Adipocyte (in vitro differentiated cells): Measurements from ENCODE around the gene MTCH2.

Experiments
- DNase-seq: peaks from one replicate; pipeline ENCODE4 v3.0.0-alpha.2; 2015; ENCODE audit warnings: low read depth
- H3K27me3 ChIP-seq: replicated peaks from 2 replicates; pipeline ENCODE4 v1.7.0; 2013; ENCODE audit warnings: mild to moderate bottlenecking, low read length, moderate library complexity; ENCODE audit not compliant: control insufficient read depth, insufficient read depth
- H3K36me3 ChIP-seq: 2 replicates; pipeline ENCODE4 v1.7.0; 2013; ENCODE audit warnings: low read length, mild to moderate bottlenecking, moderate library complexity; ENCODE audit not compliant: control insufficient read depth, insufficient read depth, severe bottlenecking
- H3K4me1 ChIP-seq: 2 replicates; pipeline ENCODE4 v1.7.0; 2013; ENCODE audit warnings: mild to moderate bottlenecking, low read length, moderate library complexity; ENCODE audit not compliant: control insufficient read depth, insufficient read depth
- H3K4me3 ChIP-seq: 2 replicates; pipeline ENCODE4 v1.7.0; 2013; ENCODE audit warnings: mild to moderate bottlenecking, low read length, moderate library complexity
- H3K9ac ChIP-seq: 2 replicates; pipeline ENCODE4 v1.7.0; 2013; ENCODE audit warnings: mild to moderate bottlenecking, low read length, moderate library complexity
- H3K9me3 ChIP-seq: 2 replicates; pipeline ENCODE4 v1.7.0; 2013; ENCODE audit warnings: mild to moderate bottlenecking, low read length, moderate library complexity; ENCODE audit not compliant: control insufficient read depth

MTCH2 gene

DNA sequence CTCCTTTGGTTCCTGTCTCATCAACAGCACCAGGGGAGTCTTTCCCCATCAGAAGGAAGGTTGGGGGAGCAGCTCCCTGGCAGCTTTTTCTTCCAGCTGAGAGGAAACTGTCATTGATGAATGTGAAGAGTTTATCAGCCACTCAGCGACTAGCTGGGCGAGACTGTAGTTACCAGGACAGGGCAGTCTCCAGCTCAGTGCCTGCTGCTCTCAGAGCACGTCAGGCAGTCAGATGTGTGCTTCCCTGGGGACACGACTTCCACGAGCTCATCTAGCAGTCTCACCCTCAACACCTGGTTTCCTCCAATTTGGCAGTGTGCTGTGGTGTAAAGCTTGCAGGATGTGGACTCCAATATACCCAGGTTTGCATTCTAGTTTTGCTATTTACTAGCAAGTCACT is 35.6 kb downstream of the MTCH2 start:
- Histone ChIP-seq H3K27me3 (no peaks in the 10 kb centered on the region), H3K4me1 (peaks cover 28% of the 10 kb centered on the region), H3K36me3 (peaks cover 13% of the 10 kb centered on the region), H3K9ac (peak overlapping the region; percentile 17), H3K9me3 (no peaks in the 10 kb centered on the region), H3K4me3 (no peak overlapping the region)
- no peak for DNase-seq

DNA sequence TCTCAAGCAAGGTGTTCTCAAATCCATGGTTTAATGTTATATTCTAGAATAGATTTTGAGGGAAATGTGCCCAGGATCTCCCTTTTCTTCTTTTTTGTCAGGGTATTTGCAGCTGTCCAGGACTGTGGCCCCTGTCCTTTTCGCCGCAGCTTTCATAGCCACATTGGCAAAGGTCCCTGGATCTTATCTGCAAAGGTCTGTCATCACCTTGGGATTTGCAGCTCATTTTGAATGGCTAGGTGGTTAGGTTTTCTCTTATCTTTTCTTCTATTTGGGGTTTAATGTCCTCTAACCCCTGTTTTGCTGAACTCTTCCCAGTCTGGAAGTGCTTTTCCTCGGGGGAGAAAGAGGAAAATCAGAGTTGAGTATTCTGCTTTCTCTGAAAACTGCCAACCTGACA is 36.4 kb downstream of the MTCH2 start:
- no peak overlapping the region for H3K4me3 ChIP-seq
- H3K36me3 ChIP-seq = peaks cover 5% of the 10 kb centered on the region
- DNase-seq = no peak
- no peak overlapping the region for H3K9ac ChIP-seq
- H3K4me1 ChIP-seq = peaks cover 24% of the 10 kb centered on the region
- no peaks in the 10 kb centered on the region for H3K27me3 ChIP-seq
- no peaks in the 10 kb centered on the region for H3K9me3 ChIP-seq

DNA sequence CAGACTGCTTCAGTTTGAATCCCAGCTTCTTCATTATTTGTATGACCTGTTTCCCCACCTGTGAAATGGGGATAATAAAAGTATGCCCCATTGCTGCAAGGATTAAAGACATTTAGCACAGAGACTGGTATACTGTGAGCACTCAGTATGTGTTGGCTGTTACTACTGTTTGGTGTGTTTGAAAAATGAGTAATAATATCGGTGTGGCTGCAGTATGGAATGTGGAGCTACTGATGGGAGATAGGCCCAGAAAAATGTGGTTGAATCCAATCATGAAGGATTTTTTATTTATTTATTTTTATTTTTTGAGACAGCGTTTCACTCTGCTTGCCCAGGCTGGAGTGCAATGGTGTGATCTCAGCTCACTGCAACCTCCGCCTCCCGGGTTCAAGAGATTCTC is 39.1 kb downstream of the MTCH2 start:
- H3K4me1 ChIP-seq = peaks cover 23% of the 10 kb centered on the region
- no peaks in the 10 kb centered on the region for H3K9me3 ChIP-seq
- H3K27me3 ChIP-seq = no peaks in the 10 kb centered on the region
- DNase-seq = no peak
- H3K9ac ChIP-seq = no peak overlapping the region
- no peak overlapping the region for H3K4me3 ChIP-seq
- no peaks in the 10 kb centered on the region for H3K36me3 ChIP-seq

DNA sequence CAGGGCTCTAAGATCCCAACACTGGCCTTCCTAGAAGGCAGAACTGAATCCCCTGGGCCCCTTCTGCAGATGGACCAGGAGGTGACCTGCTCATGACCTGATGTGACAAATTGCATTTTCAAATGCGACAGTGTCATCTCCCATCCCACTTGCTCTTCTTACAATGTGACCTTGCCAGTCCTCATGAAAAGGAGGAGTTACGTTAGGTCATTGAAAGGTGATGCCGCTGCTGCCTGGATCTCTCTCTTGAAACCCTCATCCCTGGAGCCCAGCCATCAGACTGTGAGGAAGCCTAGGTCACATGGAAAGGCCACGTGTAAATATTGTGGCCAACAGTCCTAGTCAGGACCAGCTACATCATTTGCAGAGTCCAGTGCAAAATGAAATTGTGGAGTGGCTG is 42.5 kb downstream of the MTCH2 start:
- Histone ChIP-seq H3K36me3 (no peaks in the 10 kb centered on the region), H3K4me1 (peaks cover 4% of the 10 kb centered on the region)

DNA sequence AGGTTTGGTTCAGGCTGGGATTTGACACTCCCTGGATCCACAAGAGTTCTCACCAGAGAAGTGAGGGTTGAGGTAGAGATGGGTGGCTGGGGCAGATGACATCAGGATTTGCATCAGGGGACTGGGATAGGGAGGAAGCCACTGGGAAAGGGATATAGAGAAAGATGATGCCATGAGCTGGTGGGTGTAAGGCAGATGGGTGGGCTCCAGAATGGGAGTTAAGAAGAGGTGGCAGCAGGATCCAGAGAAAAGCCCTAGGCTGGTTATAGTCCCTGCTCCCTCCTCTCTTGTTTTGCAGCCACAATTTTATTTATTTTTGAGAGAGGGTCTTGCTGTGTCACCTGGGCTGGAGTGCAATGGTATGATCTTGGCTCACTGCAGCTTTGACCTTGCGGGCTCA is 46.4 kb downstream of the MTCH2 start:
- Histone ChIP-seq H3K4me3 (no peak overlapping the region), H3K4me1 (peaks cover 4% of the 10 kb centered on the region), H3K27me3 (peaks cover 35% of the 10 kb centered on the region), H3K36me3 (no peaks in the 10 kb centered on the region), H3K9me3 (no peaks in the 10 kb centered on the region), H3K9ac (no peak overlapping the region)
- no peak for DNase-seq

More for the DNA sequence above, 42.5 kb downstream of the MTCH2 start:
- Histone ChIP-seq H3K27me3 (peaks cover 8% of the 10 kb centered on the region), H3K9ac (no peak overlapping the region), H3K4me3 (no peak overlapping the region), H3K9me3 (no peaks in the 10 kb centered on the region)
- no peak for DNase-seq

DNA sequence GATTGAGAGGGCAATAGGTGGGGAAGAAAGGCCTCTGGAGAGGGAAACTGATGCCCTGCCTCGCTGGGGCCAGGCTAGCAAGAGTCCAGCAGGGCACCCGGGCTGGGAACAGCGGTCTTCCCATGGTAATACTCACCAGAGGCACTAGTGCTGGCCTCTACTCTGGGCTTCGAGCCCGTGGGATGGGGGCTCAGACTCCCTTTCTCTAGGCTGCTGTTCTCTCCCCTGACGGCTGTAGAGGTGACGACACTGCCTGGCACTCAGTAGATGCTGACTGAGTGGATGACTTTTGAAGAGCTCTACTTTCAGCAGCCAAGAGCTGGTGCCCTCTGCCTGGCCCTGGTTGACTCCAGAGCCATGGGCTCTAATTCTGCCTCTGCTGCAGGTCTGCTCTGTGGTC is 47.3 kb downstream of the MTCH2 start:
- DNase-seq = no peak
- Histone ChIP-seq H3K9ac (no peak overlapping the region), H3K4me1 (peaks cover 4% of the 10 kb centered on the region), H3K9me3 (no peaks in the 10 kb centered on the region), H3K27me3 (peaks cover 38% of the 10 kb centered on the region), H3K36me3 (no peaks in the 10 kb centered on the region), H3K4me3 (no peak overlapping the region)

DNA sequence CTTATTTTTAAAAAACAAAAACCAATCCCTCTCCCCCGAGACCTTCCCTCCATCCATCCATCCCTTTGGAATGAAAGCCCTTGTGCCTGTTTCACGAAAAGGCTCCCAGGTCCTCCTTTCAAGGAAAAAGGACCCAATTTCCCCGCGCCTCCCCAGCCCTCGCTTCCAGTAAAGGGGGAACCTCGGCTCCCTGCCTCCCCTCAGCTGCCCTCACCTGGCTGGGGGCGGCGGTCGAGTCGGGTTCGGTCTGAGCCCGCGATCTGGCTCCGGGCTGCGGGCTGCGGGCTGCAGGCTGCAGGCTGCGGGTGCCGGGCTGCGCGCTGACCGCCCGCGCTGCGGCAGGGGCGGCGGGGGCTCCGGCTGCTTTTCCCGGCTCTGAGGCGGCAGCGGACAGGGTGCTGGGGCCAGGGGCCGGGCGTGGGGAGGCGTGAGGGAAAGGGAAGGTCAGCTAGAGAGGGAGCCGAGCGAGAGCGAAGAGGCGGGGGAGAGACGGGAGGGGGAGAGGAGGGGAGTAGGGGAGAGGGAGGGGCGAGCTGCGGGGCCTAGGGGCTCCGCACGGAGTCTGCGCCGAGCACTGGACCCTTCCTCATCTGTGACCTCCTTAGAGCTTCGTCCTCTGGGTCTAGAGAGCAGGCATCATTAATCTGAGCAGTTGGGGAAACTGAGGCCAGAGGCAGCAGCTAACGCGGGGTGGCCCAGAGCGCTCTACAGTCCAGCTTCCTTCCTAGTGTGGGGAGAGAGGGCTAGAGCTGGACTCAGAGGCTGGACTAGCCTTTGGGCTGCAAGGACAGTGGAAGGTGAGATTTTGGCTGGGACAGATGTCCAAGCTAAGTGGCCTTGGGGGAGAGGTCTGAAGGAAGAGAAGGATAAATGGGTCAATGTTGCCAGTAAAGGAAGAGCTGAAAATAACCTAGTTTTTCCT is 48.2 kb downstream of the MTCH2 start, which contains the start of gene C1QTNF4:
C1QTNF4 (minus strand) TSS at position 478 of the 922 bp plus-strand sequence. CDS start 3,601 bp downstream, outside the sequence.
- Histone ChIP-seq H3K36me3 (no peaks in the 10 kb centered on the region), H3K4me3 (no peak within 1 kb of the TSS), H3K9me3 (no peaks in the 10 kb centered on the region), H3K27me3 (peaks cover 42% of the 10 kb centered on the region), H3K4me1 (no peaks in the 10 kb centered on the region), H3K9ac (no peak within 1 kb of the TSS)
- DNase-seq = peak; percentile 39

DNA sequence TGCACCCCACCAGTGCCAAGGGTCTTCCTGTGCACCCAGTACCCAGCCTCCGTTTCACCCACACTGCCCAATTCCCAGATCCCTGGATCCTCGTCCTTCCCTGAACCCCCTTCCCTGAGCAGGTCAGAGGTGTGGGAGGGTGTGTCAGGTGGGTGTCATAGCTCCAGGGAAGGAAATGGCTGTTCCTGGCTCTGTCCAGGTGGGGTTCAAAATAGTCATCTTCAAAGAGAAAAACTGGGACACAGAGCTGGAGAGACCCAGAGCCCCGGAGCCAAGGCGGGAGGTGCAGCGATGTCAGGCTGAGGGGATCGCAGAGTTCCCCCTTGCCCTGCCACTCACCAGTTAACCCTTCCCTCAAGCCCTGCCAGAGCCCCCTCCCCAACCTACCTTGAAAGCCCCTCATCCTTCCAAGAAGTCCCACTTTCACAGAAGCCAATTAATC is 48.8 kb downstream of the MTCH2 start:
- DNase-seq = no peak
- Histone ChIP-seq H3K4me3 (no peak overlapping the region), H3K27me3 (peaks cover 48% of the 10 kb centered on the region)

DNA sequence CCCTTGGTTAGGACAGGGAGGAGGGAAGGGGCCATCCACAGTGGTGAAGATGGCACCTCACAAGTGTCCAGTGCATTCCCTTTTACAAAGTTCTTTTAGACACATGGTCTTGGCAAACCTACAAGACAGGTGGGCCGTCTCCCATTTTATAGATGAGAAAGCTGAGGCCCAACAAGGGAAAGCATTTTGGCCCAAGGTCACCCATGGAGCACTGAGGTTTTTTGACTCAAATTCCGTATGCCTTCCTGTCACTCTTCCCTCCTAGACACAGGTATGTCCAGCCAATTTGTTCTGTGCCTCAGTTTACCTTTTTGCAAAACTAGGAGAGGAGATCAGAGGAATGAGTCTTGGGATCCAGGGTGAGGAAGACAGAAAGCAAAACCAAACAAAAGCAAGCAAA is 49.4 kb downstream of the MTCH2 start:
- Histone ChIP-seq H3K4me3 (no peak overlapping the region), H3K4me1 (no peaks in the 10 kb centered on the region), H3K9ac (no peak overlapping the region), H3K27me3 (peaks cover 48% of the 10 kb centered on the region), H3K9me3 (no peaks in the 10 kb centered on the region), H3K36me3 (no peaks in the 10 kb centered on the region)
- DNase-seq = no peak

More for the DNA sequence above, 48.8 kb downstream of the MTCH2 start:
- no peaks in the 10 kb centered on the region for H3K4me1 ChIP-seq
- H3K9ac ChIP-seq = no peak overlapping the region
- no peaks in the 10 kb centered on the region for H3K9me3 ChIP-seq
- H3K36me3 ChIP-seq = no peaks in the 10 kb centered on the region

DNA sequence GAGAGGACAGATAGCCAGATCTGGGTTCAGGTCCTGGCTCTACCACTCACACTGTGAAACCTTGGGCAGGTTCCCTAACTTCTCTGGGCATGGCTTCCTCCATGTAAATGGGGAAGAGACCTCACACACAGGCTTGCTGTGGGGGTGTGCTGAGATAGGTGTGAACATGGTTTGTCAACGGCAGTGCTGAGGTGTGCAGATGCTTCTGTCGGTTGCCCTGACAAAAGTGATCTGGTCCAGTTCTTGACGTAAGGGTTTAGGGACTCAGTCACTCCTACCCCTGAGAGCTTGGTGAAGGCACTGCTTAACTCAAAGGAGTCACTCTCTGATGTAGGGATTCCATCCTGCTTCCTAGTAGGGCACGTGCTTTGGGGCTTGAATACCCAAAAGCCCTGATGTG is 50.1 kb downstream of the MTCH2 start:
- no peaks in the 10 kb centered on the region for H3K36me3 ChIP-seq
- DNase-seq = no peak
- H3K9ac ChIP-seq = no peak overlapping the region
- peaks cover 48% of the 10 kb centered on the region for H3K27me3 ChIP-seq
- H3K4me3 ChIP-seq = no peak overlapping the region
- peaks cover 6% of the 10 kb centered on the region for H3K4me1 ChIP-seq
- no peaks in the 10 kb centered on the region for H3K9me3 ChIP-seq

DNA sequence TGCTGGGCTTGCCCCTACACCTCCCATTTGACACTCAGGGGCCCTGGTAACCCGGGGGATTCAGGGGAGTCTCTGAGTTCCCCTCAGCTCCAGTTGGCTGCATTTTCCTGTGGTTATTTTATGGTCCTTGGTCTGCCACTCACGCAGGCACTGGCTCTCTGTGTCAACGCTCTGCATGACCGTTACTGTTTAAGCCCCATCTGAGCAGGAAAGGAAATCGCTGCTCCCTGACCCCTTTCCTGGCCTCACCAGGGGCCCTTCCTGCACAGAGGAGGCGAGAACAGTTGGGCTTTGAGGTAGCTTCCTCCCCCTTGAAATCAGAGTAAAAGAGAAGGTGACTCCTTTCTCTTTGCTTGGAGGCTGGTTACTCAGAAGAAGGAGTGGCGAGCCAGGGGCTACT is 50.6 kb downstream of the MTCH2 start:
- Histone ChIP-seq H3K4me3 (no peak overlapping the region), H3K36me3 (no peaks in the 10 kb centered on the region), H3K27me3 (peaks cover 48% of the 10 kb centered on the region), H3K9ac (no peak overlapping the region), H3K4me1 (peaks cover 7% of the 10 kb centered on the region), H3K9me3 (no peaks in the 10 kb centered on the region)
- no peak for DNase-seq
